NOMO-1 treated with dmso at 0.1 percent for 144 hours (cell line): ENCODE results near the gene CD22.

Source experiments
- DNase-seq: peaks from one replicate; lab custom pipeline; 2025; ENCODE audit not compliant: unreplicated experiment; lab: John Stamatoyannopoulos, UW

CD22 gene

GRCh38 chr19:35295792-35296462 is 33.1 kb upstream of the CD22 start:
- no peak for DNase-seq

- no peak for DNase-seq
These were observed 32.1 kb upstream of the CD22 start for GRCh38 chr19:35296644-35297514.

- no peak for DNase-seq
These were observed 31.5 kb upstream of the CD22 start for GRCh38 chr19:35297515-35297848.

- no peak for DNase-seq
These were observed 31.1 kb upstream of the CD22 start for GRCh38 chr19:35297922-35298321.

- no peak for DNase-seq
These were observed 30.4 kb upstream of the CD22 start for GRCh38 chr19:35298561-35298972.

- DNase-seq: no peak
These were observed 29.3 kb upstream of the CD22 start for GRCh38 chr19:35299523-35300338.

GRCh38 chr19:35300339-35300649 is 28.7 kb upstream of the CD22 start:
- DNase-seq: no peak

DNA sequence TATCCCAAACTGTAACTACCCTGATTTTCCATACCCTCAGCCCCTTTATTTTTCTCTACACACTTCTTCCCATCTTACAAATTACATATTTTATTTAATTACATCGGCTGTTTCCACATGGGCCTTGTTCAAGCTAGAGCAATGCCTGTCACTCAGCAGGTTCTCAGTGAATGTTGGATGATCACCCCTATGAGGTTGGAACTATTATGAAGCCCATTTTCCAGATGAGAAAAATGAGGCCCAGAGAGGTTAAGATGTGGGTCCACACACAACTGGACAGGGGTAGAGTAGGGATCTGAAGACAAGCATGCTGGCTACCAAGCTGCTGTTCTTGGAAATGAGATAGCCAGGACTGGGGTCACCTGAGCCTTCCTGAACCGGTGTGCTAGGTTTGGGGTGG is 27.0 kb upstream of the CD22 start:
- DNase-seq: no peak

DNA sequence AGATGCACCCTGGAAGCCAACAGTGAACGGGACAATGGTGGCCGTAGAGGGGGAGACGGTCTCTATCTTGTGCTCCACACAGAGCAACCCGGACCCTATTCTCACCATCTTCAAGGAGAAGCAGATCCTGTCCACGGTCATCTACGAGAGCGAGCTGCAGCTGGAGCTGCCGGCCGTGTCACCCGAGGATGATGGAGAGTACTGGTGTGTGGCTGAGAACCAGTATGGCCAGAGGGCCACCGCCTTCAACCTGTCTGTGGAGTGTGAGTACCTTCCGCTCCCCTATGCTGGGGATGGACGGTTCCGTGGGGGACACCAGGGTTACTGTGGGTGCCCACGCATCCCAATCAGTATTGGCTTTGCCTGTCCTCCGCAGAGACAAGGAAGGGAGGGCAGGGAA is 26.5 kb upstream of the CD22 start:
- no peak for DNase-seq

DNA sequence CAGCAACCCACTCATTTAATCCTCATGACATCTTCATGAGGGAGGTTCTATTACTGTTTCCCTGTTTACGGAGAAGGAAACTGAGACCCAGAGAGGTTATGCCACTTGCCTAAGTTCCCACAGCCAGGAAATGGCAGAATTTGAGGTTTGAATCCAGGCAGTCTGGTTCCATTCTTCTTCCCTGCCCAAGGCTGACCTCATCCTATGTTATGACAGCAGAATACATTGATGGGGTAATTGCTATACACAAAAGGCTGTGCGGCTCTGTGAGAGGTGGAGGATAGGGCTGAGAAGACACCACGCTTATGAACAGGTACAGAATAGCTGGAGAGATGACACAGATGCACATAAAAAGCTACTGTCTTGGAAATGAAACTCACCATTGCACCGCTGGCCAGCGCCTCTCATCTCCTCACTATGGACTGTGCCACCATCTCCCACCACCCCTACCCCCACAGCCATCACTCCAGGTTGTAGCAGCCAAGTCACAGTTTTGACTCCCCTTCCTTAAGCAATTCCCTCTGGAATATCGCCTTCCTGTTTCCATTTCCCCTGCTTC is 25.6 kb upstream of the CD22 start:
- no peak for DNase-seq

DNA sequence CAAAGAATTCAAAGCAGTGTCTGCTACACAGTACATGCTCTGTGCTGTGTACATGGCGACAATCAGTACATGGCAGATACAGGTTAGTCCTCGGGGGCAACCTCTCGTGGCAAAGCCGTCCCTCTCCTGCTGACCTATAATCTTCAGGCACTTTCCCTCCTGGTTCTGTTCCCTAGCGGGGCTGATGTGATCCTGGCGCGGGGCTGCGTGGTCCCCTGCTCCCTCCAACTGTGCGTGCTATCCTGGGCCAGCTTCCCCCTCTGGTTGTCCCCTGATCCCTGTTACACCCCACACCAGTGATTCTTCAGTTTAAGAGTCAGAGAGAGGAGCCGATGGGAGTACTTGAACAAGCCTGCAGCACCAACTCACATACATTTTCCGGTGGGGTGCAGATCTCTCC is 25.0 kb upstream of the CD22 start:
- DNase-seq: no peak

DNA sequence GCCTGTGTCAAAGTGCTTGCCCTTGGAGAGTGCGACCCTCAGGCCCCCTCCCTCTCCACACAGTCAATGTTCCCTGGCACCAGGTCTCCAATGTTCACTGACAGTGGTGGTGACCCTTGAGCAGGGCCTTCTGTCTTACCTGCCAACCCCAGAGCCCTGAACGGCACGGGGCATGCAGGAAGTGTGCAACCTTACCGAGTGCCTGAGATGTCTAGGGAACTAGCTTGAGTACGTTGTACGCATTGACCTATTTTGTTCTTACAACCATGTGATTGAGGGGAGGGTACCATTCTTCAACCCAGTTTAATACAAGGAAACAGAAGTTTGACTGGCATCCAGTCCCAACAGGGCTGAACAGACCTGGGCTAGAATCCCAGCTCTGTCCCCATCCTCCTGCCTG is 23.8 kb upstream of the CD22 start:
- DNase-seq: no peak

DNA sequence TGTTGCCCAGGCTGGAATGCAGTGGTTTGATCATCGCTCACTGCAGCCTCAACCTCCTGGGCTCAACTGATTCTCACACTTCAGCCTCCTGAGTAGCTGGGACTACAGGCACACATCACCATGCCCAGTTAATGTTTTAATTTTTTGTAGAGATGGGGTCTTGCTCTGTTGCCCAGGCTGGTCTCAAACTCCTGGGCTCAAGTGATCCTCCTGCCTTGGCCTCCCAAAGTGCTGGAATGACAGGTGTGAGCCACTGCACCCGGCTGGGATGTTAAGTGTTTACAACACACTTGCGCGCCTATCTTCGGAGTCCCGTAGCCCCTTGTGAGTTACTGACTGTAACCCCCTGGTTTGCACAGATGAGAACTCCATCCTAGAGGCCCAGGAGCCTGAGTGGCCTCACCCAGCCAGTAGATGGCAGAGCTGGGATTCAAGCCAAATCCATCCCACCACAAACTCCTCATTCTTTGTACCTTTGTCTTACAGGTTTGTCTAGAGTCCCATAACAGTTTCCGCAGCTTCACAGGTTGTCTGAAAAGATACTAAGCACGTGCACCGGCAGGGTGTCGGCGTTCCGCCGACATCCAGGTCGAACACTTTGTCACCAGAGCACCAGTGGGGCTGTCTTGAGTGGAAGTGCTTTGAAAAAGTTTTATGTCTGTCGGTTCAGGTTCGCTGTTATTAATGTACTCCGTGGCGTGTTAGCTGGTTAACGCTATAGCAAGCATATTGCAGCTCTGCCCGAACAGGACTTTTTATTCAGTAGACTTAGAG is 22.3 kb upstream of the CD22 start:
- DNase-seq: no peak

DNA sequence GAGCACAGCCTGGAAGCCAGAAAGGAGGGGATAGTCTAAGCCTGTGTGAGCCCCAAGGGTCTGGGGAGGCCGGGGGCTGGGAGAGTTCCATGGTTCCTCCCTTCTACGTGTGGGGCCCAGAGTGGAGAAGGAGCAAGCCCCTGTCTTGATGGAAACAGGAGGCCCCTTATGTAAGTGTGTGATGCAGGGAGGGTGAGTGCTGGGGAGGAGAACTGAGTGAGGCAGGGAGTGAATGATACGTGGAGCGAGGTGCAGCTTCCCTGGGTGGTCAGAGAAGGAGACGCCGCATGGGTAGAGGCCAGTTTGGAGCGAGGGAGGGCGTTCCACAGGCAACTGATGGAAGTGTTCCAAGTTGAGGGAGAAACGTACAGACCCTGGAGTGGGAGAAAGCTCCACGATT is 21.1 kb upstream of the CD22 start:
- no peak for DNase-seq

- no peak for DNase-seq
These were observed 20.1 kb upstream of the CD22 start for GRCh38 chr19:35308910-35309309.

DNA sequence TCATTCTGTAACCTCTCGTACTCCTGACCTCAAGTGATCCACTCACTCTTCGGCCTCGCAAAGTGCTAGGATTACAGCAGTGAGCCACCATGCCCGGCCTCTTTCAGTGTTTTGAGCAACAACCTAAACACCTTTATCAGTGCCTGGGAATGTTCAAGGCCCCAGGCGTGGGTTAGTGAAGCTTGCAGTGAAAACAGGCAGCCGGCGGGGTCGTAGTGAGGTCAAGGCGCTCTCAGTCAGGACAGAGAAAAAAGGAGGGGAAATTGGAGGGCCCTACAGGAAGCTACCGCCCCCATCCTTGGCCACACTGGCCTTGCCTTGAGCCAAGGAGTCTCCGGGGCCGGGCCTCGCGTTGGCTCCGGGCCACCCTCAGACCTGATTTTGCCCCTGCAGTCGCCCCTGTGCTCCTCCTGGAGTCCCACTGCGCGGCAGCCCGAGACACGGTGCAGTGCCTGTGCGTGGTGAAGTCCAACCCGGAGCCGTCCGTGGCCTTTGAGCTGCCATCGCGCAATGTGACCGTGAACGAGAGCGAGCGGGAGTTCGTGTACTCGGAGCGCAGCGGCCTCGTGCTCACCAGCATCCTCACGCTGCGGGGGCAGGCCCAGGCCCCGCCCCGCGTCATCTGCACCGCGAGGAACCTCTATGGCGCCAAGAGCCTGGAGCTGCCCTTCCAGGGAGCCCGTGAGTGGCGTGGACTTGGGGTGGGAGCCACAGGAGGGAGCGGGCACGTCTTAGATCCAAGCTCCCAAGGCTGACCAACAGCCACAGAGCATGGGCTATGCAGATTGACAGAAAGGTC is 19.3 kb upstream of the CD22 start:
- no peak for DNase-seq

GRCh38 chr19:35310331-35310730 is 18.7 kb upstream of the CD22 start:
- no peak for DNase-seq

- no peak for DNase-seq
These were observed 18.0 kb upstream of the CD22 start for GRCh38 chr19:35310811-35311465.

DNA sequence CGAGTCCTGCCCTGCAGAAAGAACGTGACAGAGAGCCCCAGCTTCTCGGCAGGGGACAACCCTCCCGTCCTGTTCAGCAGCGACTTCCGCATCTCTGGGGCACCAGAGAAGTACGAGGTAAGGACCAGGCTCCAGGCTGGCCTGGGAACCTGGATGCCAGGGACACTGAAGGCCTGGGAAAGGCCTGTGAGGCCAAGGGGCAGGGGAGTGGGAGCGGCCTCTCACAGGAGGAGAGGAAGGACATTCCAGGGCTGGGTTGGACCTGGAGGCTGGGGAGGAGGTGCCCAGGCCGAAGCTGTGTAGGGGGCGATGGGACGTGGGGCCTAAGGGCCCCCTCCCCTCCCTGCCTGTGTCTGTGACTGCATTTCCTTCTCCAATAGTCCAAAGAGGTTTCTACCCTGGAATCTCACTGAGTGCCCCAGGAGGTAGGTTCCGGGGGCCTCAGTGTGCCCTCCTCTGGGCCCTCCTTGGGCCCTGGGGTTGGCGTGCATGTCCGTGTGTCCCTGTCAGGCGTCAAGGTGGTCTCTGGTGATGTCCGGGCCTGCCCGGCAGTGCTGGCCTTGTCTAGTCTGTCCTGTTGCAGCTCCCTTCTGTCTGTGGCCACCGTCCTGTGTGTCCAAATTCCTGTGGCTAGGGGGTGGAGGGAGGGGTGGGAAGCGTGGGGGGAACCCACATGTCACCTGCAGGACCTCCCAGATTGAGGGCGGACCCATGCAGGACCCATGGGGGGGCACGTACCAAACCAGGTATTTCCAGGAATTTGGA is 16.9 kb upstream of the CD22 start:
- no peak for DNase-seq
